GM12864 (cell line): ENCODE data around the gene SLC12A7.
"Not testable (repeated sequence)": the region's sequence is repeated elsewhere in the genome, so short reads cannot be mapped to it uniquely, and the experiment has no call there.

Experiments used
- DNase-seq: peaks from one replicate; pipeline ENCODE4 v3.0.0-alpha.2; 2011; ENCODE audit warnings: low read depth
- H3K4me3 ChIP-seq: 2 replicates; pipeline ENCODE4 v1.5.1; 2011; ENCODE audit warnings: mild to moderate bottlenecking, low read depth, low read length, control low read depth
- CTCF ChIP-seq: IDR thresholded peaks from 2 replicates; pipeline ENCODE4 v1.5.1; 2011; ENCODE audit warnings: low read depth, mild to moderate bottlenecking, moderate library complexity, low read length, control low read depth, inconsistent platforms; ENCODE audit errors: missing control alignments

The SLC12A7 gene

DNA sequence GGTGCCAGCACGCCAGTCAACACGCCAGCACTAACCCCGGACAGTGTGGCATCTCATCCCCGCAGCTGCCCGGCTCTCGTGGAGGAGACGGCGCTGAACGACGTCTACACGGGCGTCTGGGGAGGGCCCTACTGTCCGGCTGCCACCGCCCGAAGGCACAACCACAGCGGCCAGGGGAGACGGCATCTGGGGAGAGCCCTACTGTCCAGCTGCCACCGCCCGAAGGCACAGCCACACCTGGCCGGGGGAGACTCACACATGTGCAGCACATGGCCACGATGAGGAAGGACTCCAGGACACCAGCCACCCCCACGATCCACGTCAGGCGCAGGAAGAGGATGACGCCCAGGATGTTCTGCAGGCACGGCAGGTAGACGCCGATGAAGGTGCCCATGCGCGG is 23.1 kb downstream of the SLC12A7 start:
- H3K4me3 ChIP-seq, result no peak overlapping the region
- no peak for TF ChIP-seq CTCF
- no peak for DNase-seq

GRCh38 chr5:1088031-1088430 is 23.8 kb downstream of the SLC12A7 start:
- TF ChIP-seq CTCF, result no peak
- DNase-seq, result no peak
- H3K4me3 ChIP-seq, result no peak overlapping the region

GRCh38 chr5:1087428-1087827 is 24.4 kb downstream of the SLC12A7 start:
- H3K4me3 ChIP-seq, result no peak overlapping the region
- no peak for DNase-seq
- no peak for TF ChIP-seq CTCF

- TF ChIP-seq CTCF, result no peak
- H3K4me3 ChIP-seq, result no peak overlapping the region
- DNase-seq, result no peak
Observed at GRCh38 chr5:1086871-1087270, 25.0 kb downstream of the SLC12A7 start.

DNA sequence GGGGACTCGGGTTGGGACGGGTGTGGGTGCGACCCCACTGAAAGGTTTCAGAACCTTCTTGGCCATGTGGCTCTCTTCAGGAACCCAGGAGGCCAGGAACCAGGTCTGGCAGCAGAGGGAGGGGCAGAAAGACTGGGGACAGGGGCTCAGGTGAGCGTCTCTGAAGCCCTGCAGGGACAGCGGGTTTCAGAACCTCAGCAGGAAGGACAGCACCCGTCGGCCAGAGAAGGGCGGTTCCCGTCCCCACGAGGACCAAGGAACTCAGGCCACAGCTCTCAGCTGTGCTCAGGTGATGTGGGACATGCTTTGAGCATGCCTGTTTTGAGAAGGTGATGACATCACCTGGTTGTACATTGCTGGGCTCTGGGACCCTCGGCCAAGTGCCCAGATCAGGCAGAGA is 25.7 kb downstream of the SLC12A7 start:
- no peak overlapping the region for H3K4me3 ChIP-seq
- TF ChIP-seq CTCF, result no peak
- DNase-seq, result no peak

DNA sequence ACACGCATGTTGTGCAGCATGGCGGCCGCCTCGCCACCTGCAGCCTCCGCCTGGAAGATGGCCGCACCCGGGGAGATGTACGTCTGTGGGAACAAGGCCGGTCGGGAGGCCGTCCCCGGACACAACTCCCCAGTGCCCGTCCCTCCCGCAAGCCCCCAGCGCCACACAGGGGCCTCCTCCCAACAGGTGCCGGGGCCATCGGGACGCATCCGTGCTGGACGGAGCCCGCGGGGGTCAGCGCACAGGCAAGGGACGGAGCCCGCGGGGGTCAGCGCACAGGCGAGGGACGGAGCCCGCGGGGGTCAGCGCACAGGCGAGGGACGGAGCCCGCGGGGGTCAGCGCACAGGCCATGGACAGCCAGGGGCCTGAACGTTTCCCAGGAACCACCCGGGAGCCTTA is 26.5 kb downstream of the SLC12A7 start:
- no peak for TF ChIP-seq CTCF
- H3K4me3 ChIP-seq, result no peak overlapping the region
- DNase-seq, result no peak

GRCh38 chr5:1083823-1084605 is 27.8 kb downstream of the SLC12A7 start:
- no peak overlapping the region for H3K4me3 ChIP-seq
- no peak for DNase-seq
- TF ChIP-seq CTCF, result no peak

GRCh38 chr5:1083026-1083425 is 28.8 kb downstream of the SLC12A7 start:
- not testable (repeated sequence) for DNase-seq, H3K4me3 ChIP-seq
